HG03432 (cell line): ENCODE data around the gene GALNT2.

Experiments
- ATAC-seq: cut with Tn5 transposase; IDR thresholded peaks from one replicate; pipeline ENCODE4 v1.9.1; 2021; ENCODE audit warnings: mild to moderate bottlenecking, moderate library complexity; ENCODE audit not compliant: unreplicated experiment

Gene GALNT2

GRCh38 chr1:230176326-230176725 is 109.3 kb downstream of the GALNT2 start:
- ATAC-seq: no peak

- ATAC-seq: no peak
These were observed 109.9 kb downstream of the GALNT2 start for GRCh38 chr1:230176871-230177411.

- no peak for ATAC-seq
These were observed 112.2 kb downstream of the GALNT2 start for GRCh38 chr1:230179249-230179648.

- no peak for ATAC-seq
These were observed 118.3 kb downstream of the GALNT2 start for GRCh38 chr1:230185076-230186001.

- ATAC-seq: no peak
These were observed 119.2 kb downstream of the GALNT2 start for GRCh38 chr1:230186003-230186863.

- ATAC-seq: no peak
These were observed 119.8 kb downstream of the GALNT2 start for GRCh38 chr1:230186874-230187273.

- ATAC-seq: no peak
These were observed 120.3 kb downstream of the GALNT2 start for GRCh38 chr1:230187290-230187689.

- no peak for ATAC-seq
These were observed 121.8 kb downstream of the GALNT2 start for GRCh38 chr1:230188826-230189225.

- ATAC-seq: no peak
These were observed 122.3 kb downstream of the GALNT2 start for GRCh38 chr1:230189341-230189740.

- no peak for ATAC-seq
These were observed 122.8 kb downstream of the GALNT2 start for GRCh38 chr1:230189824-230190223.

- no peak for ATAC-seq
These were observed 124.2 kb downstream of the GALNT2 start for GRCh38 chr1:230191079-230191804.

- no peak for ATAC-seq
These were observed 124.8 kb downstream of the GALNT2 start for GRCh38 chr1:230191855-230192254.

- no peak for ATAC-seq
These were observed 127.5 kb downstream of the GALNT2 start for GRCh38 chr1:230194525-230194924.

- no peak for ATAC-seq
These were observed 128.2 kb downstream of the GALNT2 start for GRCh38 chr1:230195199-230195598.

GRCh38 chr1:230196077-230196476 is 129.0 kb downstream of the GALNT2 start:
- no peak for ATAC-seq

- no peak for ATAC-seq
These were observed 130.9 kb downstream of the GALNT2 start for GRCh38 chr1:230197644-230198567.

GRCh38 chr1:230199034-230199433 is 132.0 kb downstream of the GALNT2 start:
- ATAC-seq: no peak

GRCh38 chr1:230199554-230199953 is 132.5 kb downstream of the GALNT2 start:
- ATAC-seq: no peak

GRCh38 chr1:230200276-230200675 is 133.2 kb downstream of the GALNT2 start:
- ATAC-seq: no peak

- no peak for ATAC-seq
These were observed 134.4 kb downstream of the GALNT2 start for GRCh38 chr1:230201445-230201844.
